Keratinocyte (primary cell): Measurements from ENCODE around the gene RAB11FIP4.

ENCODE experiments used
- CTCF ChIP-seq, 3 experiments: IDR thresholded peaks in 1 of 3; conservative IDR thresholded peaks in 1 of 3; optimal IDR thresholded peaks in 1 of 3; 2 replicates in 2 of 3; 3 replicates in 1 of 3; pipeline versions ENCODE3 to v1.5.1; 2011; ENCODE audit warnings: low read length in 3 of 3, mild to moderate bottlenecking in 3 of 3, moderate library complexity in 2 of 3, control low read depth in 1 of 3, inconsistent platforms in 1 of 3; ENCODE audit not compliant: insufficient read depth in 2 of 3; ENCODE audit errors: extremely low read depth in 1 of 3
- EZH2 ChIP-seq: IDR thresholded peaks from one replicate; pipeline ENCODE4 v1.6.1; 2012; ENCODE audit warnings: inconsistent platforms, mild to moderate bottlenecking, low read length, moderate library complexity

GRCh38 chr17:31378638-31379037 lies 12.8 kb upstream of the RAB11FIP4 start:
- TF ChIP-seq CTCF (optimal IDR thresholded peaks at IDR 0.05 in 1 of 3, IDR thresholded peaks at IDR 0.05 in 1 of 3, conservative IDR thresholded peaks at IDR 0.05 in 1 of 3; ENCODE audit: extremely low read depth in 1 of 3, insufficient read depth in 2 of 3, low read length in 3 of 3) (no peak), EZH2 (no peak)
